ENCODE measurements around the gene AXIN1.
"Not testable (repeated sequence)": the region's sequence is repeated elsewhere in the genome, so short reads cannot be mapped to it uniquely, and the experiment has no call there.

The AXIN1 gene

DNA sequence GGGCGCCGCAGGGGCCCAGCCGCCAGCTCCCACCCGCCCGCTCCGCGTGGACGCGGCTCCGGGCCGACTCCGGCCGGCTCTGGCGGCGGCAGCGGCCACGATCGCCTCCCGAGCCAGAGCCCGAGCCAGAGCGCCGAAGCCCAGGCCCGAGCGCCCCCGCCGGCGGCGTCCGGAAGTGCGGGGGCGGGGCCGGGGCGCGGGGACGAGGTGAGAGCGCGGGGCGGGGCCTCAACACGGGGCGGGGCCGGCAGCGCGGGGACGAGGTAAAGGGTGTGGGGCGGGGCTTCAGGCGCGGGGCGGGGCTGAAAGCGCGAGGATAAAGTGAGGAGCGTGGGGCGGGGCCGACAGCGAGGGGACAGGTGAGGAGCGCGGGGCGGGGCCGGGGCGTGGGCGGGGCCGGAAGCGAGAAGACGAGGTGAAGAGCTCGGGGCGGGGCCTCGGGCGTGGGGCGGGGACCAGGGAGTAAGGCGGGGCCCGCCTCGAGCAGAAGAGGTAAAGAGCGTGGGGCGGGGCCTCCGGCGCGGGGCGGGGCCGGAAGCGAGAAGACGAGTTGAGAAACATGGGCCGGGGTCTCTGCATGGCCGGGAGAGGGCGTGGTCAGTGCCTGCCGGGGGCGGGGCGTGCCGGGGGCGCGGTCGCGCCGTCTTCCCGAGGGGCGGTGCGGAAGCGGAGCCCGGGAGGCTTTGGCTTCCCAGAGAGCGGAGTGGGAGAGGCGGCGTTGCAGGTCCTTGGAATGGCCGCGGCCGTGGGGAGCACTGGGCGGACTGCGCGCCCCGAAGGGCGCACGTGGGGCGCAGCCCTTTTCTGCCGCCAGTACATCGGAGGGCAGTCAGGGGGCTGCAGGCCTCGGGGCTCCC lies at the start of gene AXIN1:
TSS of gene AXIN1 (minus strand) at position 177 of the 857 bp plus-strand sequence. CDS start 5,698 bp downstream, outside the sequence.
- DNase-seq (ENCODE audit: extremely low read depth in 1 of 2, low read depth in 1 of 2), result peak; percentile 100

GRCh38 chr16:401468-402348 lies 49.2 kb upstream of the AXIN1 start, which contains the start of gene DECR2:
DECR2 (plus strand) TSS chr16:401885; CDS start chr16:401964, 79 bp downstream.
- DNase-seq (ENCODE audit: extremely low read depth in 1 of 2, low read depth in 1 of 2), result peak; percentile 95 to 97

DNA sequence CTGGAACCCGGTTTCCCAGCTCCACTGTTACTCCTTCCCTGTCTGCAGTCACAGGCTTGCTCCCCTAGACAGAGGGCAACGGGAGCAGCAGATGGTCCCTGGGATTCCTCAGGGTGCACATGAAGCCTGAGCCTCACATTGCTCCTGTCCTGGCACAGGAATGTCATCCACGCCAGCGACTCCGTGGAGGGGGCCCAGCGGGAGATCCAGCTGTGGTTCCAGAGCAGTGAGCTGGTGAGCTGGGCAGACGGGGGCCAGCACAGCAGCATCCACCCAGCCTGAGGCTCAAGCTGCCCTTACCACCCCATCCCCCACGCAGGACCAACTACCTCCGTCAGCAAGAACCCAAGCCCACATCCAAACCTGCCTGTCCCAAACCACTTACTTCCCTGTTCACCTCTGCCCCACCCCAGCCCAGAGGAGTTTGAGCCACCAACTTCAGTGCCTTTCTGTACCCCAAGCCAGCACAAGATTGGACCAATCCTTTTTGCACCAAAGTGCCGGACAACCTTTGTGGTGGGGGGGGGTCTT lies 47.6 kb upstream of the AXIN1 start:
- DNase-seq (ENCODE audit: extremely low read depth in 1 of 2, low read depth in 1 of 2), result no peak

DNA sequence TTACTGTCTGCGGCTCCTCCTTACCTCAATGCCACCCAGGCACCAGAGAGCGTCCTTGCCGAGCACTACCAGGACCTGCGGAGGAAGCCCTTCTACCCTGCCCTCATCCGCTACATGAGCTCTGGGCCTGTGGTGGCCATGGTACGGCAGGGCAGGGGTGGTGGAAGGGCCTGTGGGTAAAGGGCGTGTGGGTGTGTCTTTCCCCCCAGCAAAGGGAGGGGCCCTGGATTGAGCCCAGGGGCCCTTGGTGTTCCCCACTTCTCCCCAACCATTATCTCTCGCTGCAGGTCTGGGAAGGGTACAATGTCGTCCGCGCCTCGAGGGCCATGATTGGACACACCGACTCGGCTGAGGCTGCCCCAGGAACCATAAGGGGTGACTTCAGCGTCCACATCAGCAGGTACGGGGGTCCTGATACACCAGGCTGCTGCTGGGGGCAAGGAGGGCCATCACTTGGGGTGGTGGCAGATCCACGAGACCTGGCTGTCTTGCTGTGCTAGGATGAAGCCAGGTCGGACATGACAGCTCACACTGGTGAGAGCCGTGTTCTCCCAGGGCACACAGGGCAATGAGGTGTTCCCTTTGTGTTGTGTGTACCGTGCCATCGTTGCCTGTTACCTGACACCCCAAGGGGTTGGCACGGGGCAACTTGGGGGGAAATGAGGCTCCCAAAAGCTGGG lies 47.0 kb upstream of the AXIN1 start:
- DNase-seq (ENCODE audit: extremely low read depth in 1 of 2, low read depth in 1 of 2), result no peak

DNA sequence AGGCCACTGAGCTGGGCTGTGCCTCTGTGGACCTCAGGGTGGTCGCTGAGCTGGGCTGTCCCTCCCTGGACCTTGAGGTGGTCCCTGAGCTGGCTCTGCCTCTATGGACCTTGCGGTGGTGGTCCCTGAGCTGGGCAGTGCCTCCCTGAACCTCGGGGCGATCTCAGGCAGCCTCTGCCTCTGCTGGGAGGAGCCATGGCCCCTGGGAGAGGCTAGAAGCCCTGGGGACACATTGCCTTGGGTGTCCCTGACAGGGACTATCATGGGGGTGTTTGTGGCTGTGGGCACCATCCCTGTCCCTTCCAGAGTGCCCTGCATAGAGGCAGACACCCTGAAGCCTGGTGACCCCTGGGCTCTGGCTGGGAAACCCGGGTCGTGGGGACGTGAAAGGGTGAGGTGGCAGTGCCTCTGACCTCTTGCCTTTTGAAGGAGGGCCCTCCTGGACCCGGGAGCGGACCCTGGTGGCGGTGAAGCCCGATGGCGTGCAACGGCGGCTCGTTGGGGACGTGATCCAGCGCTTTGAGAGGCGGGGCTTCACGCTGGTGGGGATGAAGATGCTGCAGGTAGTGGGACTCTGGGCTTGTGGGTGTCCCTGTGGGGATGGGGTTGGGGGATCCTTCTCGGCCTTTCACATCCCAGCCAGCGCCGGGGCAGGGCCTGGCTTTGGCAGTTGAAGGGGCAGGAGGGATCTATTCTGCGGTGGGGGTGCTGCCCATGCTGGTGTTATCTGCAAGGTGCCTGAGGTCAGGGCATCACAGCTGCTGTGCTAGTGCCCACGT lies 46.2 kb upstream of the AXIN1 start:
- no peak for DNase-seq (ENCODE audit: extremely low read depth in 1 of 2, low read depth in 1 of 2)

- no peak for DNase-seq (ENCODE audit: extremely low read depth in 1 of 2, low read depth in 1 of 2)
Measured at GRCh38 chr16:397736-398332, 45.3 kb upstream of the AXIN1 start.

DNA sequence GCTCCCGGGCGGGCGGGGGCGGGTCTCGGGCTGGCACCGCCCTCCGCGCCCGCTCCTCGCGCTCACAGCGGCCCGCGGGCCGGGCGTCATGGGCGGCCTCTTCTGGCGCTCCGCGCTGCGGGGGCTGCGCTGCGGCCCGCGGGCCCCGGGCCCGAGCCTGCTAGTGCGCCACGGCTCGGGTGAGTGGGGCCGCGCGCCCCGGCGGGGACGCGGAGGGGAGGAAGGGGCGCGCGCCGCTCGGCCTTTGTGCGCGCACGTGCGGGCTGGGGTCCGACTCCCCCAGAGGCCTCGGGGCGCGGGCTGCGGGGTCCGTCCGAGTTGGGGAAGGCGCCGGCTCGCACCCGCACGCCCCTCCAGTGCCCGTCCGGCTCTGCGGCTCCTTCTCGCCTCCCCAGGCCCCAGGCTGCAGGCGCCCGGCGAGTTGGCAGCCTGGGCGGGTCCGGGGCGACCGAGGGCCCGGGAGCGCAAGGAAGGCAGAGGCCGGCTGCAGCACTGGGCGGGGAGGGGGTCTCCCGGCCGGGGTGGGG lies 44.7 kb upstream of the AXIN1 start, which contains the start of gene NME4:
TSS of gene NME4 (plus strand) at position 65 of the 527 bp plus-strand sequence. CDS start at position 89, 24 bp downstream.
- DNase-seq (ENCODE audit: extremely low read depth in 1 of 2, low read depth in 1 of 2), result no peak

DNA sequence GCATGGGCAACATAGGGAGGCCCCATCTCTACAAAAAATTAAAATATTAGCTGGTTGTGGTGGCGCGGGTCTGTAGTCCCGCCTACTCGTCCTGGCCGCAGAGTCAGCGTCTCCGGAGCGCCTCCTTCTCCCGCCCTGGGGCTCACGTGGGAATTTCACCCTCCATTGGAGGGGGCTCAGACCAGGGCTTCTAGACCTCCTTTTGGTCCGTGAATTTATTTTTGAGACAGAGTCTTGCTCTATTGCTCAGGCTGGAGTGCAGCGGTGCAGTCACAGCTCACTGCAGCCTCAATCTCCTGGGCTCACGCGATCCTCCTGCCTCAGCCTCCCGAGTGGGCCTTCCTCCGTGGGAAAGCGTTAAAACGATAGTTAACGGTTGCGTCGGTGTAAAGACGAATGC lies 44.1 kb upstream of the AXIN1 start:
- DNase-seq (ENCODE audit: extremely low read depth in 1 of 2, low read depth in 1 of 2), result no peak

DNA sequence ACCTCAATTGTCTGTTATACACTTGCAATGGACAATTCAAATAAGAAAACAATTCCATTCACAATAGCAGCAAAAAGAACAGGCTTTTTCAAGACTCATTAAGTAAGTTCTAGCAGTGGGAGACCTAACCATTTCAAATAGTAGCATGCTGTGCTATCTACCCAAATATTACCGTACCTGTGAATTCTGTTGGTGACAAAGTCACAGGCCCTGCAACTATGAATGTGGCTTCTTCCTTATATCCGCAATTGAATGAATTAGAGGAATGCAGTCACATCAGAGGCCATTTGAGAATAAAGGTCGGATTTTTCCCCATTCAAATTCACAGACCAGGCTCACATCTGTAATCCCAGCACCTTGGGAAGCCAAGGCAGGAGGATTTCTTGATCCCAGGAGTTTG lies 43.7 kb upstream of the AXIN1 start:
- no peak for DNase-seq (ENCODE audit: extremely low read depth in 1 of 2, low read depth in 1 of 2)

DNA sequence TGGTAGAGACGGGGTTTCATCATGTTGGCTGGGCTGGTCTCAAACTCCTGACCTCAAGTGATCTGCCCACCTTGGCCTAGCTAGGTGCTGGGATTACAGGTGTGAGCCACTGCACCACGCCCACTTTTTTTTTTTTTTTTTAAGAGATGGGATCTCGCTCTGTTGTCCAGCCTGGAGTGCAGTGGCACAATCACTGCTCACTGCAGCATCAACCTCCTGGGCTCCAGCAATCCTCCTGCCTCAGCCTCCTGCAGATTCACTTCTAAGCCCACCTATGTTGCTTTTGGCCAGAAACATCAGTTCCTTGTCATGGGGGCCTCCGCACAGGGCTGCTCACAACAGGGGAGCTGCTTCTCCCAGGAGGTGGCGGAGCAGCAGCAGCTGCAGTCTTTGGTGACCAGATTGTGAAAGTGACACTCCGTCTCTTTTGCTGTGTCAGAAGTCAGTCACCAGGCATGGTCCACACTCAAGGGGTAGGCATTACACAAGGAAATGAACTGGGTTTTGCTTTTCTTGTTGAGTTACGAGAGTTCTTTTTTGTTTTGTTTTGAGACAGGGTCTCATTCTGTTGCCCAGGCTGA lies 40.0 kb upstream of the AXIN1 start:
- peak in 1 of 2 donors; percentile 48 for DNase-seq (ENCODE audit: extremely low read depth in 1 of 2, low read depth in 1 of 2)

DNA sequence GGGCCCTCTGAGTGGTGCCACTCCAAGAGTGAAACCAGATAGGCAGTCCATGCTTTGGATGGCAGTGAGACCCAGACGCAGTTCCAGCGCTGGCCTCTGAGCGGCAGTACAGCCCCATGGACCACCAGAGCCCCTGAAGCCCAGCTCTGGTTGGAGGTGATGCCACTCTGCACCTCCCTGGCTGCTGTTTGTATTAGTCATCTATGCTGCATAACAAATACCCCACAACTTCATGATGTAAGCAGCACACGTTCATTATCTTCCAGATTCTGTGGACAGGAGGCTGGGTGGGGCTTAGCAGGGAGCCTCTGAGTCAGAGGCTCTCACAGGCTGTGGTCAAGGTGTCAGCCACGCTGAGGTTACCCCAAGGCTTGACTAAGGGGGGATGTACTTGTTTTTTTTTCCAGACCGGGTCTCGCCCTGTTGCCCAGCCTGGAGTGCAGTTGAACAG lies 39.4 kb upstream of the AXIN1 start:
- peak; percentile 83 to 87 for DNase-seq (ENCODE audit: extremely low read depth in 1 of 2, low read depth in 1 of 2)

DNA sequence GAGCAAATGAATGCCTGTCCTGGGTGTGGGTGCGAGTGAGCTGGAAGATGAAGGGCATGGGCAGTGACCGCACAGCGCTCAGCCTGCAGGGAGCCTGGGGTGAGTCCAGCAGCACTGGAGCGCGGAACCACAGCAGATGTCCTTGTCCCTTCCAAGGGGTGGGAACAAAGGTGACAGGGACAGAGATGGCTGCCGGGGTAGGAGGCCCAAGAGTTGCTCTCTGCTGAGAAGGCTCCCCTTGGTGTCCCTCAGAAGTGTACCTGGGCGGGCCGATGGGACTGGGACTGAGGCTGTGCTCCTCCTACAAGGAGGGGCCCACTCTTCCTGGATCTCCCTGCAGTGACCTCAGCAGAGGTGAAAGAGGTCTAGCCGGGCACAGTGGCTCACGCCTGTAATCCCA lies 36.8 kb upstream of the AXIN1 start:
- no peak for DNase-seq (ENCODE audit: extremely low read depth in 1 of 2, low read depth in 1 of 2)

DNA sequence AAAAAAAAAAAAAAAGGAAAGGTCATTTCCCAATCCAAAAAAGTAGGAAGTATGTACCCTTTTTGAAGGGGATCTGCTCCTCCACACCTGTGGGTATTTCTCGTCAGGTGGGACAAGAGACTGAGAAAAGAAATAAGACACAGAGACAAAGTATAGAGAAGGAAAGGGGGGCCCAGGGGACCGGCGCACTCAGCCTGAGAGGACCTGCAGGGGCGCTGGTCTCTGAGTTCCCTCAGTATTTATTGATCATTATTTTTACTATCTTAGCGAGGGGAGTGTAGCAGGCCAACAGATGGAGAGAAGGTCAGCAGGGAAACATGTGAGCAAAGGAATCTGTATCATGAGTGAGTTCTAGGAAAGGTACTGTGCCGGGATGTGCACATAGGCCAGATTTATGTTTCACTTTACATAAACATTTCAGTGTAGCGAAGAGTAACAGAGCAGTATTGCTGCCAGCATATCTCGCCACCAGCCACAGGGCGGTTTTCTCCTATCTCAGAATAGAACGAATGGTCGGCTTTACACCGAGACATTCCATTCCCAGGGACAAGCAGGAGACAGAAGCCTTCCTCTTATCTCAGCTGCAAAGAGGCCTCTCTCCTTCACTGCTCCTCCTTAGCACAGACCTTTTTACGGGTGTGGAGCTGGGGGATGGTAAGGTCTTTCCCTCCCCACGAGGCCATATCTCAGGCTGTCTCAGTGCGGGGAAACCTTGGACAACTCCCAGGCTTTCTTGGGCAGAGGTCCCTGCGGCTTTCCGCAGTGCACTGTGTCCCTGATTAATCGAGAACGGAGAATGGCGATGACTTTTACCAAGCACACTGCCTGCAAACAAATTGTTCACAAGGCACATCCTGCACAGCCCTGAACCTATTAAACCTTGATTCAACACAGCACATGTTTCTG lies 35.5 kb upstream of the AXIN1 start:
- not testable (repeated sequence) for DNase-seq (ENCODE audit: extremely low read depth in 1 of 2, low read depth in 1 of 2)

DNA sequence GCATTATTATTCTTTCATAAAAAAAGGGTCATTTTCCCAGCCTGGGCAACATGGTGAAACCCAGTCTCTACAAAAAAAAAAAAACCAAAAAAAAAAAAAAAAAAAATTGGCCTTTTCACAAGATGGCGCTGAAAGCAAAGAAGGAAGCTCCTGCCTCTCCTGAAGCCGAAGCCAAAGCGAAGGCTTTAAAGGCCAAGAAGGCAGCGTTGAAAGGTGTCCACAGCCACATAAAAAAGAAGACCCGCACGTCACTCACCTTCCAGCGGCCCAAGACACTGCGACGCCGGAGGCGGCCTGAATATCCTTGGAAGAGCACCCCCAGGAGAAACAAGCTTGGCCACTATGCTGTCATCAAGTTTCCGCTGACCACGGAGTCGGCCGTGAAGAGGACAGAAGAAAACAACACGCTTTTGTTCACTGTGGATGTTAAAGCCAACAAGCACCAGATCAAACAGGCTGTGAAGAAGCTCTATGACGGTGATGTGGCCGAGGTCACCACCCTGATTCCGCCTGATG lies 34.2 kb upstream of the AXIN1 start:
- no peak for DNase-seq (ENCODE audit: extremely low read depth in 1 of 2, low read depth in 1 of 2)

- peak in 1 of 2 donors; percentile 33 for DNase-seq (ENCODE audit: extremely low read depth in 1 of 2, low read depth in 1 of 2)
Measured at GRCh38 chr16:383326-384051, 31.0 kb upstream of the AXIN1 start.

DNA sequence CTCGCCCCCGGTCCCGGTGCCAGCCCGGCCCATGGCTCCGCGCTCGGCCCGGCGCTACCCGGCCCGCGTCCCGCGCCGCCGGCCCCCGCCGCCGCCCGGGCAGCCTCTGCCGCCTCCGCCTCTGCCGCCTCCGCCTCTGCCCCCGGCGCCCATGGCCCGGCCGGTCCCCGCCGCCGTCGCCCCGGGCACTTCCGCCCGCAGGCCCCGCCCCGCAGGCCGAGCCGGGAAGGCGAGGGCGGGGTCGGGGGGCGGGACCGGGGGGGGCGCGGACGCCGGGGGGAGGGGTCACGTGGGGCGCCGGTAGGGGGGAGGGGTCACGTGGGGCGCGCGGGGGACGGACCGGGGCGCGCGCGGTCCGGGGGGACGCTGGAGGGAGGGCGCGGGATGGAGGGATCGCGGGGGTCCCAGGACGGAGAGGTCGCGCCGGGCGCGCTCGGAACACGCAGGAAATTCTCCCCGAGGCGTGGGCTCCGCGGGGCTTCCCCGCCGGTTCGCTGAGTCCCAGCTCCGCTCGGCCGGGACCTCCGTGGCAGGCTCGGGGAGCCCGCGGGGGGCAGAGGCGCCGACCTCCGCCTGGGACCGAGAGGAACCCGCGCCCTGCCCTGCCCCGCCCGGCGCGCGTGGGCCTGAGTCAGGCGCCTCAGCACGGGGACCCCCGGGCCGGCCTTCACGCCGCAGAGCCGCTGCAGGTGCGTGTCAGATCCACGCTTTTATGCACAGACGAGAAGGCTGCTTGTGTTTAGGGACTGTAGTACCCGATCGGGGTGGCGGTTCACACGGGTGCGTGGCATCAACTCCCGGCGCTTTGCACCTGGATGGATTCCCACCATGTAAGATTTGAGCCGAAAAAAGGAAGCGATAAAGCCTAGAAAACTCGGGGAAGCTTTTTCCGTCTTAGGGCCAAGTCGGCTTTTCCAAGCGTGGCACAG lies 29.5 kb upstream of the AXIN1 start, which contains the start of gene PGAP6:
TSS of gene PGAP6 (minus strand) at position 190 of the 929 bp plus-strand sequence. CDS start at position 33, 157 bp downstream.
- peak in 1 of 2 donors; percentile 34 for DNase-seq (ENCODE audit: extremely low read depth in 1 of 2, low read depth in 1 of 2)

Measured in stimulated activated CD8-positive, alpha-beta memory T cell treated with anti-CD3 and anti-CD28 coated beads, Interleukin-7, amount 100 ng/mL, for 48 hours (primary cell).